HCEC 1CT (cell line): ENCODE measurements around the gene RNF112.
"Not testable (repeated sequence)": the region's sequence is repeated elsewhere in the genome, so short reads cannot be mapped to it uniquely, and the experiment has no call there.

Experiments used
- DNase-seq: peaks from one replicate; pipeline ENCODE4 v3.0.0-alpha.2; 2017

Gene RNF112

DNA sequence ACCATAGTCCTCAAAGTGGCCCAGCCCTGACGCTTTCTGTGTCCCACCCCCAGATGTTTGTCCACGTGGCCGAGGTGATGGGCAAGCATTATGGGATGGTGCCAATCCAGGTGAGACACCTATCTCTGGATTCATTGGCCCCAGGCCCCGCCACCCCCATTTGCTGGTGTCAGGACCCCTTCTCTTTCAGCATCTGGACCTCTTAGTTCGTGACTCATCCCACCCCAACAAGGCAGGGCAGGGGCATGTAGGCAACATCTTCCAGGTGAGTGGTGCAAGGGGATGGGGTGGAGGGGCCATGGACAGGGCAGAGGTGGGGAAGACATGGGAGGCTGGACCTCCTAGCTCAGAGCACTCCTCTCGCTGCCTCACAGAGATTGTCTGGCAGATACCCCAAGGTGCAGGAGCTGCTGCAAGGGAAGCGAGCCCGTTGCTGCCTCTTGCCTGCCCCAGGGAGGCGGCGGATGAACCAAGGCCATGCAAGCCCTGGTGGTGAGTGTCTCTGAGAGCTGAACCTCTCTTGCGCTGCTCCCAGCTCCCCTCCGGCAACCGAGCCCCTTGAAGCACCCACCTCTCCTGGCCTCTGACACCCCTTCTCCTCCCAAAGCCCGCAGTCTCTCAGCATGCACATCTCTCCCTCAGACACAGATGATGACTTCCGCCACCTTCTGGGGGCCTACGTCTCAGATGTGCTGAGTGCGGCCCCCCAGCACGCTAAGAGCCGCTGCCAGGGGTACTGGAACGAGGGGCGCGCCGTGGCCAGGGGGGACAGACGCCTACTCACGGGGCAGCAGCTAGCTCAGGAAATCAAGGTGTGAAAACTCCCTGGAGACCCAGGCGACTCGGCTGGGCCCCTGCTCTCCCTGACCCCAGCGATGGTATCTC lies 3.6 kb downstream of the RNF112 start:
- DNase-seq = no peak

DNA sequence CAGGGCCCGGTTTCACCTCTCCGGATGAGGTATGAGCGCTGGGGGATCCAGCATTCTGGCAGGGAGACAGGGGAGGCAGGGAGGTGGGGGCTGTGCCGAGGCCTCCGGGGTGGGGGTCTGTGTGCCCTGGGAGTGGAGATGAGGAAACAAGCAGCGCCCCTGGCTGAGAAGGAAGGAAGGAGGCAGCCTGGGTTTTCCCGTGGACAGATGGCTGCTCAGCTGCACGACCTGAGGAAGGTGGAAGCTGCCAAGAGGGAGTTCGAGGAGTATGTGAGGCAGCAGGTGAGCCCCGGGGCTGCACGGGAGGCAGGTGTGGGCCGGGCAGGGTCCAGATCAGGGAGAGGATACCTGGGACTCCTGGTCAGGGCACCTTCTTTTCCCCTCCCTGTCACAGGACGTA lies 4.3 kb downstream of the RNF112 start:
- no peak for DNase-seq

DNA sequence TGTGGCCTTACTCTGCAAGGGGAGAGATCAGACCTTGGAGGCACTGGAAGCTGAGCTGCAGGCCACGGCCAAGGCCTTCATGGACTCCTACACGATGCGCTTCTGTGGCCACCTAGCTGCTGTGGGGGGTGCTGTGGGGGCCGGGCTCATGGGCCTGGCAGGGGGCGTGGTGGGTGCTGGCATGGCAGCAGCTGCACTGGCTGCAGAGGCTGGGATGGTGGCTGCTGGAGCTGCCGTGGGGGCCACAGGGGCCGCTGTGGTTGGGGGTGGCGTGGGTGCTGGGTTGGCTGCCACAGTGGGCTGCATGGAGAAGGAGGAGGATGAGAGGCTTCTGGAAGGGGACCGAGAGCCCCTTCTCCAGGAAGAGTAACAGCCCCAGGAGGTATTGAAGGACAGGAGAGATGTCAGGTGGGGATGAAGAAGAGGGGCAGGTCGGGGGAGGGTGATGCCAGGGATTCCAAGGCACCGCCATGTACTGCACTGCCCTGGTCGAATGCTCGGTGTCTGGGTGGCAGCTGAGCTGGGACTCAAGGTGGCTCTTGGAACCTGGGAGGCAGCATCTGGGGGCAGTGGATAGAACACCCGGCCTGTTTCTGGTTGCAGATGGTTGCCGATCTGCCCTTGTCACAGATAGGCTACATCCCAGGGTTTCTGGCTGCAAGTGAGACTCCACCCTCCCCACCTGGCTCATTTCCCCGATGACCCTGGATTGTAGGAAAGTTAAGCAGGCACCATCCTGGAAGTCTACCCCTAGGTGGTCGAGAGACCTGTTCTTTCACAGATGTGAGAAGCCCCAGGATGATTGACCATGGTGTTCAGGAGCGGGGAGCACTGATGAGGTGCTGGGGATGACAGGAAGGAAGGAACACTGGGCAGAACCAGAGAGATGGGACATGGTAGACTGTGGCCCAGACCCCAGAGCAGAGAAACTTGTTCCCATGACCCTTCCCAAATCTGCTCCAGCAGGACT lies 5.1 kb downstream of the RNF112 start:
- DNase-seq = no peak

DNA sequence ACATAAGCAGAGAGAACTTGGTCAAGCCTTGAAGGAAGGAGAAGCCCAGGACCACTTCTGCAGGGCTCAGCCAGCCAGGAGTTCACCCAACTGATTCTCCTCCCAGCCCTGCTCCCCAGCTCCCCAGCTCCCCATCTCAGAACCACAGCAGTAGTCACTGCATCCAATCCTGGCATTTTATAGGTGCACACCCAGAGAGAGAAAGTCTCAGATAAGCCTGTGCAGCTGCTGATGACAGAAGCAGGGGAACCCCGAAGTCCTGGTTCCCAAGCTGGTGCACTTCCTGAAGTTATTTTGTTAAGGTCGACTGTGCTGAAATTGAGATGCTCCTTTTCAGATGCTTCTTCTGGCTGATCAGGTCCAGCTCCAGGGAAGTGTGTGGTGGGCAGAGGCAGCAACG lies 6.6 kb downstream of the RNF112 start:
- no peak for DNase-seq

DNA sequence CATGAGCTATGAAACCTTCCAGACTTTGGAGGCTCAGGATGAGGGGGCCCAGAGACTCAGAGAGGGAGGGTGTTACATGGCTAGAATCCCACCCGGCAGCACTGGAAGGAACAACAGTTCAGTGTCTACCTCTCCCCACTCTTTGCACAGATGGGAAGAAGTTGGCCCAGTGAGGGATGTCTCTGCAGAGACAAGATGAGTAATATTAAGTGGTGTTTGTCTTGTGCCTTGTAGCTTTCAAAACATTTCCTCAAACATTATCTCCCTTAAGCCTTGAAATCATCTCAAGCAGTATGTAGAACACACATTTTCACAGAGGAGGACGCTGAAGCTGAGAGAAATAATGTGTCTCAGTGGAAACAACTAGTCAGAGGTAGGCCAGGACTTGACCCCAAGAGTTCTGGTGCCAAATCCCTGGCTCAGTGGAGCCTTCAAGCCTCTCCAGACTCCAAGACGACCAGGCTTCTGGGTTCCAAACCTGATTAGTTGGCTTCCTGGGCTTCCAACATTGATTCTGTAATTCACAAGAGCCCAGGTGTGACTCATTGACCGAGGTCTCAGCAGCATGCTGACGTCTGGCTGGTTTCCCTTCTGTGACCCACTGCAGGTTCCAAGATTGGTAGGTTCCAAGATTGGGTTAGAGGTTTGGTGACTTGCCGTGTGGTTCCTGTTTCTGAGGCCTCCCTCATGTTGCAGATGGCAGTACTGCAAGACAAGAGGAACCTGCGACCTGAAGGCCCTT lies 7.4 kb downstream of the RNF112 start:
- DNase-seq = peak; percentile 16

DNA sequence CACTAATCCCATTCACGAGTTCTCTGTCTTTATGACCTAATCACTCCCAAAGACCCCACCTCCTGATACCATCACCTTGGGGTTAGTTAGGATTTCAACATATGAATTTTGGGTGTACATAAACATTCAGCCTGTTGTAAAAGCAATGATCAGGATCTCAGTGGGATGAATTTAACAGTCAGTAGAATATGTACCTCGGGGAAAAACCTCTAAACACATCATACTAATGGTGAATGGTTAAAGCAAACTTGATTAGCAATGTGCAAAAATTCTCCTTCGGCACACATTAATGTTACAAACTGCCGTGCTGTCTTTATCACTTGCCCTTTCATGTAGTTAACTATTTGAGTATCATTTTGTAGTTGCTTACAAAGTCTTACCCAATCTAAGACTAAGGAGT lies 10.2 kb downstream of the RNF112 start:
- no peak for DNase-seq

DNA sequence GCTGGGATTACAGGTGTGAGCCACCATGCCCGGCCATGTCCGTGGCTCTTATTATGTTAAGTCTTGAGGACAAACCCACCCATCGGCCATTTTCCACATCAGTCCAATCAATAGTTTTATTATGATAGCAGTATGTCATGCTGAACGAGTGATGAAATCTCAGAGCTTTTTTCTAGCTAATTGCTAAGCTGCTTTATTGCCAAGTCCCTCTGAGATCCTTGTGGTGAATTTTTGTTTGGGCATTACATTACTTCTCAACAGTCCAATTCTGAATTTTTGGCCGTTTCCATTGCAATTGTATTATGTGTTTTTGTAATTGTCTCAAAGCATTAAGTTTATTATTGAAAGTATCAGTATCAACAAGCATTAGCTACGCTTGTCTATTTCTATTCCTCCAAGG lies 10.9 kb downstream of the RNF112 start:
- DNase-seq = no peak

DNA sequence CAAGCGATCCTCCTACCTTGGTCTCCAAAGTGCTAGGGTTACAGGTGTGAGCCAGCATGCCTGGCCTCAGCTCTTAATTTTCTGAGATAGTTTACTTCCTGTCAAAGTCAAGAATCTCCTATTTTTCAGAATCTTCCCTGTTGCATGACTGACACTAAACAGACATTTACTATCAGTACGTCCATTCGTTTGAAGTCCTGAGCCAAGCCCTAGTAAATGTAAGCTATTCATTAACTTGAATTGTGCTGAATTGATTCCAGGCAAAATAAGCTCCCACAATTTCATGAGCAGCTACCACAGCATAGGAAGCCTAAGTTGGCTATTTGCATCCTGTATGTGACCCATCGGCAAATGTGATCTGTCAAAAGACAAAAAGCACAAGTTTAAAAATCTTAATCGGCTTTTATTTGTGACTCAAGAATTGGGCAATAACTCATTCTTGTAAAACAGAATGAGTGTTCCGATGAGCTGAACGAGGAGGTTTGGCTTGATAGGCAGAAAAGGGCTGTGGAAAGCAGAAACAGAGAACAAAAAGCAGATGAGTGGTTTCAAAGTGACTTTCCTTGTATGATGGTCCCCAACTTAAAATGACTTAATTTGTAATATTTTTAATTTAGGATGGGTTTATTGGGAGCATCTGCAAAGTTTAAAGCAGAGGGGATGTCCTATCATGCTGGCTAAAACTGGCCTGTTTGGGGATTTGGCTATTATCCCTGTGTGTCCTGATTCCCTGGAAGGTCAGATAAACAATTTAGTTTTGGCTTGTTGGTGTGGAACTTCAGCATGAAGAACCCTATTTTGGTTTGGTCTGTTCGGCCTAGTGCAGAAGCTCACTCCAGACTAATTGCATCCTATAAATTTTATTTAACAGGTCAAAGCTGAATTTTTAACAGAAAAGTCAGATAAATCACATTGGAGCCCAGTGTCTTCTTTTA lies 14.2 kb downstream of the RNF112 start:
- peak; percentile 32 for DNase-seq

DNA sequence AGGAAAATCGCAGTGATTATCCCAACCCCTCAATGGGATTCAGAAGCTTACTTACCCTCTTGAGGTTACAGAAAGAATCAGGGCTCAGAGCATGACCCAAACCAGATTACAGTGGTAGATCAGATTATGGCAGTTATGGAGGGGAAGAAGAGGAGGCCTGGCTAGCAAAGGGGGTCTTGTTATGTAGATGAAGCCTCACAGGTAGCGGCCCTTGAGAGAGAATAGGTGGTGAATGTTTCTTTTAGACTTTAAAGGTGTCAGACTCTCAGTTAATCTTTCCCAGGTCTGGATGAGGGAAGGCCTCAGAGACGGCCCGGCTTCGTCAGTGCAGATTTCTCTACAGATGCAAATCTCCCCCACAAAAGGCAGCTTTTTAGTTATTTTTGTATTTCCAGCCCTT lies 15.6 kb downstream of the RNF112 start:
- DNase-seq = no peak

DNA sequence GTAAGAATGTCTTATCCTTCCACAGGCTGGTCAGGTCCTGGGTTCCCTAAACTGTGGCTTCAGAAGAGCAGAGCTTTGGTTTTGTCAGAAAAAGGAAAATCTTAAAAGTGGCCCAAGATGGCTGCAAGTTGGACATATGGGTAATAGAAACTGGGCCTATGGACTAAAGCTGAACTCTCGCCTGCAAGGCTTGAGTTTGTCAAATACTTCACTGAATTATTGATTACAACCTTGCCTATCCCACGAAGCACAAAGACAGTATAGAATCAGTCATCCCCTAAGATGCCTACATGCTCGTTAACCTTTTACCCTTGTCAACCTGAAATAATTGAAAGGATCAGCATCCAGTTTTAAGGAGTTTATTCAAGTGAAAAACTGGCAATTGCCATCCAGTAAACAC lies 20.7 kb downstream of the RNF112 start:
- DNase-seq = no peak

DNA sequence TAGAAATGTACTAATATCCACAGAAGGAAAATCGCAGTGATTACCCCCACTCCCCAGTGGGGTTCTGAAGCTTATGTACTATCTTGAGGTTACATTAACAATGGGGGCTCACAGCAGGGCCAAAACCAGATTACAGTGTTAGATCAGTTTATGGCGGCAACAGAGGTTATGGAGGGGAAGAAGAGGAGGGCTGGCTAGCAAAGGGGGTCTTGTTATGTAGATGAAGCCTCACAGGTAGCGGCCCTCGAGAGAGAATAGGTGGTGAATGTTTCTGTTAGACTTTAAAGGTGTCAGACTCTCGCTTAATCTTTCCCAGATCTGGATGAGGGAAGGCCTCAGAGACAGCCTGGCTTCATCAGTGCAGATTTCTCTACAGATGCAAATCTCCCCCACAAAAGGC lies 22.2 kb downstream of the RNF112 start:
- no peak for DNase-seq

DNA sequence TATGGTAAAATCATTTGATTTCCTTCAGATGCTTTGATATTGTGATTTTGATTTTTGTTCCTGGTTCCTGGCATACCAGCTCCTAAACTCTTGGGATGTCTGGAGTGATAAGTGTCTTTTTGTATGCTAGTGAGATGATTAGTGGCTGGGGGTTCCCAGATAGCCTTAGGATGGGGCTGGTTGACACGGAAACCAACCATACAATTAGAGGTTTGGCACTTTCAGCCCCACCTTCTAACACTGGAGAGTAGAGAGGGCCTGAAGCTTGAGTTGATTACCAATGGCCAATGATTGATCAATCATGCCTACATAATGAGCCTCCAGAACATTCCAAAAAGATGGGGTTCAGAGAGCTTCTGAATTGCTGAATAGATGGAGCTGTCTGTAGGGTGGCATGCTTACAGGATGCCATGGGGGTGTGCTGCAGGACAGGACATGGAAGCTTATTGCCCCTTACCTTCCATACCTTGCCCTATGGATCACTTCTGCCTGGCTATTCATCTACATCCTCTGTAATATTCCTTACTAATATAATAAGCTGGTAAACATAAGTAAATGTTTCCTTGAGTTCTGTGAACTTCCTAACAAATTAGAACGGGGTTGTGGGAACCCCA lies 22.8 kb downstream of the RNF112 start:
- DNase-seq = no peak

DNA sequence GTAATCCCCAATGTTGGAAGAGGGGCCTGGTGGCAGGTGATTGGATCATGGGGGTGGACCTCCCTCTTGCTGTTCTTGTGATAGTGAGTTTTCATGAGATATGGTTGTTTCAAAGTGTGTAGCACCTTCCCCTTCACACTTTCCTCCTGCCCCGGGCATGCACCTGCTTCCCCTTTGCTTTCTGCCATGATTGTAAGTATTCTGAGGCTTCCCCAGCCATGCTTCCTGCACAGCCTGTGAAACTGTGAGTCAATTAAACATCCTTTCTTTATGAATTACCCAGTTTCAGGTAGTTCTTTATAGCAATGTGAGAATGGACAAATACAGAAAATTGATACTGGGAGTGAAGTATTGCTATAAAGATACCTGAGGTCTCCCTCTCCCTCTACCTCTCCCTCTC lies 29.4 kb downstream of the RNF112 start:
- DNase-seq = no peak

DNA sequence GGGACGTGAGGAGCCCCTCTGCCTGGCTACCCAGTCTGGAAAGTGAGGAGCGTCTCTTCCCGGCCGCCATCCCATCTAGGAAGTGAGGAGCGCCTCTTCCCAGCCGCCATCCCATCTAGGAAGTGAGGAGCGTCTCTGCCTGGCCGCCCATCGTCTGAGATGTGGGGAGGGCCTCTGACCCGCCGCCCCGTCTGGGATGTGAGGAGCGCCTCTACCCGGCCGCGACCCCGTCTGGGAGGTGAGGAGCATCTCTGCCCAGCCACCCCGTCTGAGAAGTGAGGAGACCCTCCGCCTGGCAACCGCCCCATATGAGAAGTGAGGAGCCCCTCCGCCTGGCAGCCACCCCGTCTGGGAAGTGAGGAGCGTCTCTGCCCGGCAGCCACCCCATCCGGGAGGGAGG lies 30.3 kb downstream of the RNF112 start:
- not testable (repeated sequence) for DNase-seq

DNA sequence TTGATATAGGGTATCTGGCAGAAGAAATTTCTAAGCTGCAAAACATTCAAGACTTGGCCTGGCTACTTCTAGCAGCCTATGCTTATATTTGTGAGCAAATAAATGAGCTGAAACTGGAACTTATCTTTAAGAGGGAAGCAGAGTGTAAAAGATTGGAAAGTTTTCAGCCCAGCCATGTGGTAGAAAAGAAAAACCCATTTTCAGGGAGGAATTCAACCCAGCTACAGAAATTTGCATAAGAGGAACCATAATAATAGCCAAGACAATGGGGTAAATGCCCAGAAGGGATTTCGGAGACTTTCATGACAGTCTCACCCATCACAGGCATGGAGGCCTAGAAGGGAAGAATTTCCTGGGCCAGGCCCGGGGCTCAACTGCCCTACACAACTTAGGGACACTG lies 31.7 kb downstream of the RNF112 start:
- no peak for DNase-seq

DNA sequence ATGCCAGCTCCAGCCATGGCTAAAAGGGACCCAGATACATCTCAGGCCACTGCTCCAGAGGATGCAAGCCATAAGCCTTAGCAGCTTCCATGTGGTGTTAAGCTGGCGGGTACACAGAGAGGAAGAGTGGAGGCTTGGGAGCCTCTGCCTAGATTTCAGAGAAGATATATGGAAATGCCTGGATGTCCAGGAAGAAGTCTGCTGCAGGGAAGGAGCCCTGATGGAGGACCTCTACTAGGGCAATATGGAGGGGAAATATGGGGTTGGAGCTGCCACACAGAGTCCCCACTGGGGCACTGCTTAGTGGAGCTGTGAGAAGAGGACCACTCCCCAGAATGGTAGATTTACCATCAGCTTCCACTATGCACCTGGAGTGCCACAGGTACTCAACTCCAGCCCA lies 32.1 kb downstream of the RNF112 start:
- no peak for DNase-seq

DNA sequence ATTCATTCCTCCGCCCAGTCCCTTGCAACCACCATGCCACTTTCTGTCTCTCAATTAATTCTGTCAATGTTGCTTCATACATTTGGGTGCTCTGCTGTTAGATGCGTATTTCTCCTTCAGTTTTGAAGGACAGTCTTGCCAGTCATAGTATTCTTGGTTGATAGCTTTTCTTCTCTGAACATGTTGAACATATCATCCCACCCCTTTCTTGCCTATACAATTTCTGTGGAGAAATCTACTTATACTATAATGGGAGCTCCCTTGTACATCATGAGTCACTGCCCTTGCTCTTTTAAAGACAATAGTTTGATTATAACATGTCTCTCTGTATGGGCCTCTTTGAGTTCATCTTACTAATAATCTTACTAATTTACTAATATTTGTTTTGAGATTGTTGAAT lies 34.1 kb downstream of the RNF112 start:
- DNase-seq = no peak

DNA sequence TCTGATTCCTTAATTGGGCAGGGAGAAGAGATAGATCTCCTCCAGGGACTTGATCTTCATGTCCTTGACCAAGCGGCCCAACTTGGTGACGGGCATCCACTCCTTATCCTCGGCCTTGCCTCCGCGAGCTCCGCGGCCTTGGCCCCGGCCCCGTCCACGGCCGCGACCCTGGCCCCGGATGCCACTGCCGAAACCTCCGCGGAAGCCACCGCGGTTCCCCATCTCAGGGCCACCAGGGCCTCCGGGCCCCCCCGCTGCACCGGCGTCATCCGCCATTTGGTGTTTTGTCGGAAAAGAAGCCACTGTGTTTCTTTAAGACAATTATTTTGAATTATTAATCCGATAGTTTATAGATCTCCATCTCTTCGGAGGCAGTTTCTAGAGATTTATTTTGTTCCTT lies 35.5 kb downstream of the RNF112 start:
- DNase-seq = not testable (repeated sequence)

DNA sequence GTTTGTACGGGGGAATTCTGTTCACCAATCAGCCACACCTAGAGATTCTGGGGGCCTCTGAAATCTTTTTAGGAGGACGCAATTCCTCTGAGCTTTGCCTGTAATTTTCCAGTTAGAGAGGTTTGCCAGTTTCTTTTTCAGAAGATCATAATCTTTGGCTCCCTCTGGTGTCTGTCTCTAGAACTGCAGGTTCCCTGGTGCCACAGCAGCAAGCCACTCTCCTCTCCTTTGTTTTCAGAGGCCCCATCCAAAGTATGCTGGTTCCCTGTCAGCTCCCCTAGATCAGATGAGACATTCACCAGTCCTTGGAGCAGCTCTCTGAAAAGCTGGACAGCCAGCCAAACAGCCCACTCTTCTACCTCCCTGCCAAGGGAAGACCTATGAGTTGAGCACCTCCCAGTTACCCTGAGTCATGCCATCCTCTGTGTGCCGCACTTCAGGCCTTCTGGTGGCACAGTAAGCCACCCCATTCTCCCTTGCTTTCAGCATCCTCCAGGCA lies 36.1 kb downstream of the RNF112 start:
- peak; percentile 69 for DNase-seq

DNA sequence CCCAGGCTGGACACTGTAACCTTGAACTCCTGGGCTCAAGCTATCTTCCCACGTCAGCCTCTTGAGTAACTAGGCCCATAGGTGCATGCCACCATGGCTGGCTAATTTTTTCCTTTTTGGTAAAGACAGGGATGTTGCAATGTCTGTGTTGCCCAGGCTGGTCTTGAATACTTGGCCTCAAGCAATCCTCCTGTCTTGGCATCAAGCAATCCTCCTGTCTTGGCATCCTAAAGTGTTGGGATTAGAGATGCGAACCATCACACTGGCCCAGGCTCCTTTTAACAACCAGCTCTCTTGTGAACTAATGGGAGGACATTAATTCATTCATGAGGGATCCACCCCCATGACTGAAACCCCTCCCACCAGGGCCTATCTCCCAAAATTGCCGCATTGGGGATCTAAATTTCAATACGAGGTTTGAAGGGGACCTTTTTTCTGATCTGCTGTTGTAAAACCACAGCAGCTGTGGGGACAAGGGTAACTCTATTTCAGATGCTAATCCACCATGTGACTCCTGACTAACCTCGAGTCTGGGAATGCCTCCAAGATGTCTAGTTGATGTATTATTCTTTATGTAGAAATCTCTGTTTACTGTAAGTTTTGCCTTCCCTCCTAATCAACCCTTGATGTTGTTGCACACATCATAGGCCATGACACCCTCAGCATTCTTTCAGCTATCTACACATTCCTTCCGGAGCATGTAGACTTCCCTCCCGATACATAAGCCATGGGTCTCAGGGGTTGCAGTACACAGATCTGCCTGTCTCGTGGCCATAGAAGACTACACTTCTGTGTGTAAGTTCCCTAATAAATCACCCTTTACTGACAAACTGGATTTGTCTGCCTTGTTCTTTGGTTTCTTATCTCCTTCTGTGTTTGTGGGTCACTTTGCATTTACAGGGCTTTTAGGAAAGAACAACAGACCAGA lies 37.6 kb downstream of the RNF112 start:
- DNase-seq = peak; percentile 97
